ENCODE measurements around the gene STYX.

The STYX gene

GRCh38 chr14:52808101-52808500 is 78.1 kb downstream of the STYX start:
- Mint-ChIP-seq H3K27me3 (ENCODE audit: low read depth) (no peaks in the 10 kb centered on the region), H3K4me3 (no peak overlapping the region), H3K36me3 (ENCODE audit: low read depth) (no peaks in the 10 kb centered on the region), H3K4me1 (no peaks in the 10 kb centered on the region), H3K27ac (no peak overlapping the region), H3K9me3 (no peaks in the 10 kb centered on the region)
- TF ChIP-seq, protein P1, sequence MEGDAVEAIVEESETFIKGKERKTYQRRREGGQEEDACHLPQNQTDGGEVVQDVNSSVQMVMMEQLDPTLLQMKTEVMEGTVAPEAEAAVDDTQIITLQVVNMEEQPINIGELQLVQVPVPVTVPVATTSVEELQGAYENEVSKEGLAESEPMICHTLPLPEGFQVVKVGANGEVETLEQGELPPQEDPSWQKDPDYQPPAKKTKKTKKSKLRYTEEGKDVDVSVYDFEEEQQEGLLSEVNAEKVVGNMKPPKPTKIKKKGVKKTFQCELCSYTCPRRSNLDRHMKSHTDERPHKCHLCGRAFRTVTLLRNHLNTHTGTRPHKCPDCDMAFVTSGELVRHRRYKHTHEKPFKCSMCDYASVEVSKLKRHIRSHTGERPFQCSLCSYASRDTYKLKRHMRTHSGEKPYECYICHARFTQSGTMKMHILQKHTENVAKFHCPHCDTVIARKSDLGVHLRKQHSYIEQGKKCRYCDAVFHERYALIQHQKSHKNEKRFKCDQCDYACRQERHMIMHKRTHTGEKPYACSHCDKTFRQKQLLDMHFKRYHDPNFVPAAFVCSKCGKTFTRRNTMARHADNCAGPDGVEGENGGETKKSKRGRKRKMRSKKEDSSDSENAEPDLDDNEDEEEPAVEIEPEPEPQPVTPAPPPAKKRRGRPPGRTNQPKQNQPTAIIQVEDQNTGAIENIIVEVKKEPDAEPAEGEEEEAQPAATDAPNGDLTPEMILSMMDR (IDR thresholded peaks at IDR 0.05; ENCODE audit: unreplicated experiment in 3 of 3) = no peak

GRCh38 chr14:52821805-52822250 is 91.9 kb downstream of the STYX start:
- Mint-ChIP-seq H3K4me1 (no peaks in the 10 kb centered on the region), H3K27me3 (ENCODE audit: low read depth) (peaks cover 3% of the 10 kb centered on the region), H3K27ac (no peak overlapping the region), H3K36me3 (ENCODE audit: low read depth) (no peaks in the 10 kb centered on the region), H3K4me3 (no peak overlapping the region), H3K9me3 (no peaks in the 10 kb centered on the region)
- TF ChIP-seq, protein P1 (IDR thresholded peaks at IDR 0.05; ENCODE audit: unreplicated experiment in 3 of 3) = no peak

GRCh38 chr14:52824462-52824861 is 94.5 kb downstream of the STYX start:
- TF ChIP-seq, protein P1 (IDR thresholded peaks at IDR 0.05; ENCODE audit: unreplicated experiment in 3 of 3) = no peak
- Mint-ChIP-seq H3K36me3 (ENCODE audit: low read depth) (no peaks in the 10 kb centered on the region), H3K4me1 (peaks cover 3% of the 10 kb centered on the region), H3K27me3 (ENCODE audit: low read depth) (peaks cover 7% of the 10 kb centered on the region), H3K4me3 (no peak overlapping the region), H3K27ac (no peak overlapping the region), H3K9me3 (no peaks in the 10 kb centered on the region)
